Liver (tissue), 3 donors: Measurements from ENCODE around the gene PPFIA1.

ENCODE experiments used
- ATF3 ChIP-seq: IDR thresholded peaks from 2 replicates; pipeline ENCODE4 v1.6.1; 2016; ENCODE audit warnings: antibody characterized with exemption
- CTCF ChIP-seq: fragments of 150-350 bp; IDR thresholded peaks from 2 replicates; pipeline ENCODE4 v1.5.1; 2017; ENCODE audit warnings: improper control_type of control experiment, low read depth, low read length; ENCODE audit not compliant: missing input control
- EGR1 ChIP-seq, 2 donors: IDR thresholded peaks; 2 replicates each; pipeline ENCODE4 v1.6.1; 2016 to 2018; ENCODE audit warnings: antibody characterized with exemption in 2 of 2, low read depth in 2 of 2
- HNF4A ChIP-seq, 2 donors: conservative IDR thresholded peaks; 2 replicates each; pipeline ENCODE4 v1.6.1; 2016; ENCODE audit warnings: antibody characterized with exemption in 2 of 2, mild to moderate bottlenecking in 2 of 2
- HNF4G ChIP-seq: IDR thresholded peaks from 2 replicates; pipeline ENCODE4 v1.6.1; 2016; ENCODE audit warnings: antibody characterized with exemption
- JUND ChIP-seq, 2 donors: IDR thresholded peaks; 2 replicates each; pipeline ENCODE4 v1.6.1; 2016; ENCODE audit warnings: antibody characterized with exemption in 2 of 2
- MAX ChIP-seq: IDR thresholded peaks from 2 replicates; pipeline ENCODE4 v1.6.1; 2016; ENCODE audit warnings: antibody characterized with exemption
- RAD21 ChIP-seq, 2 donors: IDR thresholded peaks; 2 replicates each; pipeline ENCODE4 v1.6.1; 2016; ENCODE audit warnings: antibody characterized with exemption in 2 of 2, mild to moderate bottlenecking in 2 of 2
- REST ChIP-seq: IDR thresholded peaks from 2 replicates; pipeline ENCODE4 v1.6.1; 2016; ENCODE audit warnings: antibody characterized with exemption, mild to moderate bottlenecking
- RXRA ChIP-seq, 2 donors: IDR thresholded peaks; 2 replicates each; pipeline ENCODE4 v1.6.1; 2017 to 2018; ENCODE audit warnings: antibody characterized with exemption in 2 of 2, mild to moderate bottlenecking in 1 of 2
- TAF1 ChIP-seq: conservative IDR thresholded peaks from 2 replicates; pipeline ENCODE4 v1.6.1; 2016; ENCODE audit warnings: antibody characterized with exemption, mild to moderate bottlenecking
- YY1 ChIP-seq: IDR thresholded peaks from 2 replicates; pipeline ENCODE4 v1.6.1; 2016; ENCODE audit warnings: antibody characterized with exemption, mild to moderate bottlenecking
- ZBTB33 ChIP-seq: IDR thresholded peaks from 2 replicates; pipeline ENCODE4 v1.6.1; 2016; ENCODE audit warnings: antibody characterized with exemption
- donor health status: healthy.
- donor health status: healthy.

- TF ChIP-seq ATF3: no peak
- no peak for TF ChIP-seq CTCF
- TF ChIP-seq TAF1: no peak
- TF ChIP-seq RAD21 (IDR thresholded peaks at IDR 0.05): no peak
- no peak for TF ChIP-seq JUND (IDR thresholded peaks at IDR 0.05)
- no peak for TF ChIP-seq MAX
- no peak for TF ChIP-seq REST
- TF ChIP-seq YY1: no peak
- no peak for TF ChIP-seq ZBTB33
- no peak for TF ChIP-seq HNF4A (conservative IDR thresholded peaks at IDR 0.05)
- no peak for TF ChIP-seq EGR1 (IDR thresholded peaks at IDR 0.05; ENCODE audit: low read depth in 2 of 2)
- no peak for TF ChIP-seq RXRA (IDR thresholded peaks at IDR 0.05)
- TF ChIP-seq HNF4G: no peak
Observed at GRCh38 chr11:70402016-70402415, 131.5 kb downstream of the PPFIA1 start.
